ENCODE data around the gene DIAPH2. TPM values are rescaled to one million over a fixed set of nuclear protein-coding genes. Genes with fewer than 3 reads are reported as not detected.

The DIAPH2 gene
- total RNA-seq, 2 donors from 2014 or later, result 6.8 to 8.1 TPM

DNA sequence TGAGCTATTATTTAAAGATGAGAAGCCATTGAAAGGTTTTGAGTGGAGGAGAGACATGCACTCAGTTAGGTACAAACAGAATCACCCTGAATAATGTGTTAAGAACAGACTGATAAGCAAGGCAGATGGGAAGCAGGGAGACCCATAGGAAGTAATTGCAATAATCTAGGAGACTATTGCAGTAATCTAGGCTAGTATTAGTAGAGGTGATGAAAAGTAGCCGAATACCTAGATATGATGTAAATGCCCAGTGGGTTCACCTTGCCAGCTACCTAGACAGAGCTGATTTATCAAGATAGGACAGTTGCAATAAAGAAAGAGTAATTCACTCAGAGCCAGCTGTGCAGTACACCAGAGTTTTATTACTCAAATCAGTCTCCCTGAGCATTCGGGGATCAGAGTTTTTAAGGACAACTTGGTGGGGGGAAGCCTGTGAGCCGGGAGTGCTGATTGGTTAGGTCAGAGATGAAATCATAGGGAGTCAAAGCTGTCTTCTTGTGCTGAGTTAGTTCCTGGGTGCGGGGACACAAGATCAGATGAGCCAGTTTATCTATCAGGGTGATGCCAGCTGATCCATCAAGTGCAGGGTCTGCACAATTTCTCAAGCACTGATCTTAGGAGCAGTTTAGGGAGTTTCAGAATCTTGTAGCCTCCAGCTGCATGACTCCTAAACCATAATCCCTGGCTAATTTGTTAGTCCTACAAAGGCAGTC lies 626.6 kb downstream of the DIAPH2 start:
- no peak overlapping the region for H3K27ac Mint-ChIP-seq
- DNase-seq (ENCODE audit: low spot score in 2 of 2) (no peak), ATAC-seq (no peak)
- no peaks in the 10 kb centered on the region for H3K9me3 Mint-ChIP-seq
- H3K36me3 Mint-ChIP-seq, result no peaks in the 10 kb centered on the region

DNA sequence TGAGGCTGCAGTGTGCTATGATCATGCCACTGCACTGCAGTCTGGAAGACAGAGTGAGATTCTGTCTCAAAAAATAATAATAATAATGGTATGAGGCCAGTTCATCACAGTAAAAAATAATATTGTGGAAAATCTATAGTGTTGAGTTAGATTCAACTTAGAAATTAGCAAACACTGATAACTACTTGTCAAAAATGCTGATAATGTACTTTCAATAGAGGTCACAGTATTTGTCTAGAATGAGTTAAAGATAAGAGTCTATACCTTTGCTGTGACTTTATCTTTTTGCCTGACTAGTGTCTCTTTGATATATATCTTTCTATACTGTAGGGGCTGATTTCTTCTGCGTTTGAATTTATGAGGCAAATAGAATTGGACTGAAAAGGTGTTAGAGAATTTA lies 629.7 kb downstream of the DIAPH2 start:
- Mint-ChIP-seq H3K27ac (no peak overlapping the region), H3K9me3 (no peaks in the 10 kb centered on the region), H3K36me3 (no peaks in the 10 kb centered on the region)
- DNase-seq (ENCODE audit: low spot score in 2 of 2), result no peak
- no peak for ATAC-seq

DNA sequence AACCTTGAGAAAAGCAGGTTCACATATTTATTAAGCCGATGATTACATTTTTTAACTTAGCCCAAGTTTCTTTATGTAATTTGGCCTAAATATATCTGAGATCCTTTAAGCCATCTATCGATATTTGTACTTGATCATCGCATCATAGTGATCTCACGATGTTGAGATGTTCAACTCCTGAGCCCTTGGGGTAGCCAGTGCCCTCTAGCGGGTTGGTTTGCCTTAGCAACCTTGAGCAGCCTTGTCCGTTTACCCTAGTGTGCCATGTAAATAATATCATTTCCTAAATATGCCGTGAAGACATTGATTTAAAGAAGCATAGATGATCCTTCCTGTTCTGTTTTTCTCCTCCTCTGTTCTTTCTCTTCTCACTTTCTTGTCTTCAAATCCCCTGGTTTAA lies 631.3 kb downstream of the DIAPH2 start:
- DNase-seq (ENCODE audit: low spot score in 2 of 2), result no peak
- H3K27ac Mint-ChIP-seq, result no peak overlapping the region
- no peaks in the 10 kb centered on the region for H3K9me3 Mint-ChIP-seq
- ATAC-seq, result no peak
- no peaks in the 10 kb centered on the region for H3K36me3 Mint-ChIP-seq

DNA sequence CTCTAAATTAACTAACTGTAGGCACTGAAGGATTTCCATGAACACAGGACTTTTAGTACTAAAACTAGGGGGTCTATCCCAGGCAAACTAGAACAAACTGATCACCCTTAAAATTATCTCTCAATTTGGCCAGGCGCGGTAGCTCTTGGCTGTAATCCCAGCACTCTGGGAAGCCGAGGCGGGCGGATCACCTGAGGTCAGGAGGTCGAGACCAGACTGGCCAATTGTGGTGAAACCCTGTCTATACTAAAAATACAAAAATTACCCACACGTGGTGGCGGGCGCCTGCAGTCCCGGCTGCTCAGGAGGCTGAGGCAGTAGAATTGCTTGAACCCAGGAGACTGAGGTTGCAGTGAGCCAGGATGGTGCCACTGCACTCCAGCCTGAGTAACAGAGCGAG lies 635.7 kb downstream of the DIAPH2 start:
- DNase-seq (ENCODE audit: low spot score in 2 of 2) (no peak), ATAC-seq (no peak)
- no peaks in the 10 kb centered on the region for H3K36me3 Mint-ChIP-seq
- no peak overlapping the region for H3K27ac Mint-ChIP-seq
- no peaks in the 10 kb centered on the region for H3K9me3 Mint-ChIP-seq

DNA sequence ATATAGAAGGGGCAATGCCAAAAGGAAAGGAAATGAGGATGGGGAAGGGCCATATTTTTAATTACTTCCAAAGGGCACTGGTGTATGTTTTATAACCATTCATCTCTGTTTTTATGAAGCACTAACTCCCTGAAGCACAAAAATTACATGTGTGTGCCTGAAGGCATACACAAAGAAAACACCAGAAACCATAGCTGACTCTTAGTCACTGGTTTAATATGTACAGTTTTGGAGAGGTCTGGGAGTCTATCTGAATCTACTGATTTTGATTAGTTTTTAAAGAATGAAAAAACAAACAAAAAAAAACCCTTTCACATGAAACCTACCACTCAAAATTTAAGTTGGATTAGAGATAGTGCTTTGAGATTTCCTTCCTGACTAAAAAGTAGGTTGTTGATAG lies 637.8 kb downstream of the DIAPH2 start:
- H3K9me3 Mint-ChIP-seq, result no peaks in the 10 kb centered on the region
- no peak for DNase-seq (ENCODE audit: low spot score in 2 of 2)

DNA sequence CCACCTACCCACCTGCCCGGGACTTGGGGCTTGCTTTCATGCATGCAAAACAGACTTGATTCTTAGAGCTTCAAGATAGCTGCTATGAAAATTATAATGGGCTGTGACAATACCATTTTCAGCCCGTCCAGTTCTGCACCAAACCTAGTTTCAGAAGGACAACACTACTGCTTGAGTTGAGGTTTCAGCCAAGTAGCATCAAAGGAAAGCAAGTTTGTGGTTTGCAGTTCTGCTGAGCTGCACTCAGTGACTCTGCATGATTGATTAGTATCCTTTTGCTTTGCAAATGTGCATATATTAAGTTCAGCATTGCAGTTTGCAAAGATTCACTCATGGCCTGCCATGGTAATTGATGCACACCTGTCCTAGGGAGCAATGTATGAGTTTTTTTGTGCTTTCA lies 641.8 kb downstream of the DIAPH2 start:
- DNase-seq (ENCODE audit: low spot score in 2 of 2) (no peak), ATAC-seq (no peak)
- Mint-ChIP-seq H3K9me3 (no peaks in the 10 kb centered on the region), H3K36me3 (no peaks in the 10 kb centered on the region), H3K27ac (no peak overlapping the region)

More for the DNA sequence above, 637.8 kb downstream of the DIAPH2 start:
- ATAC-seq, result no peak
- Mint-ChIP-seq H3K36me3 (no peaks in the 10 kb centered on the region), H3K27ac (no peak overlapping the region)

DNA sequence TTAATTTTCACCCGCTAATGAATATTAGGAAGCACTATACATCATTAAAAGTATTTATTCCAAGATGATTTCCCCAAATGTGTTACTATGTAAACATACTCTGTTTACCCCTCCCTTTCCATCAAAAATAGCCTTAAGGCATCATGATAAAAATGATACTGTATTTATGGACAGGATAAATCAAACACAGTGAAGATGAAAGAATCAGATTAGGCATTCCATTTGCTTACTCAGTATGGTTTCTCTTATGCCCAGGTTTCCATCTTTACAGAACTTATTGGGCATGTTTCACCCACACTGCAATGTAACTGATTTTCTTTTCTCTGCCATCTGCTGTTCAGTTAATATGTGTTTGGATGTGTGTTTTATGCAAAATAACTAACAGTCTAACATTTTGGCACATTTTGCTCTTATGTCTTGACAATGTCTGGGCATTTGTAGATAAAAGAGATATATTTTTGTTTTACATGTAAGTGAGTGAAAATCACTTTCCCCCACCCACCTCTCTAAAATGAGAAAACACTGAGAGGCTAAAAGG lies 644.3 kb downstream of the DIAPH2 start:
- Mint-ChIP-seq H3K36me3 (no peaks in the 10 kb centered on the region), H3K27ac (no peak overlapping the region), H3K9me3 (no peaks in the 10 kb centered on the region)
- ATAC-seq (no peak), DNase-seq (ENCODE audit: low spot score in 2 of 2) (no peak)

DNA sequence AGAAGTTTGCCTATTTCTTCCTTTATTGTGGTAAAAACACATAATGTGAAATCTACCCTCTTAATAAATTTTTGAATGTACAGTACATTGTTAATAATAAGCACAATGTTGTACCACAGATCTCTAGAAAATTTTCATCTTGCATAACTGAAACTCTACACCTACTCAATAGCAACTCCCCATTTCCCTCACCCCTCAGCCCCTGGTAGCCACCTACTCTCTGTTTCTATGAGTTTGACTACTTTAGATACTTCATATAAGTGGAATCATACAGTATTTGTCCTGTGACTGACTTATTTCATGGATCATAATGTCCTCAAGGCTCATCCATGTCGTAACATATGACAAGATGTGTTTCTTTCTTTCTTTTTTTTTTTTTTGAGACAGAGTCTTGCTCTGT lies 645.5 kb downstream of the DIAPH2 start:
- no peak for DNase-seq (ENCODE audit: low spot score in 2 of 2)

DNA sequence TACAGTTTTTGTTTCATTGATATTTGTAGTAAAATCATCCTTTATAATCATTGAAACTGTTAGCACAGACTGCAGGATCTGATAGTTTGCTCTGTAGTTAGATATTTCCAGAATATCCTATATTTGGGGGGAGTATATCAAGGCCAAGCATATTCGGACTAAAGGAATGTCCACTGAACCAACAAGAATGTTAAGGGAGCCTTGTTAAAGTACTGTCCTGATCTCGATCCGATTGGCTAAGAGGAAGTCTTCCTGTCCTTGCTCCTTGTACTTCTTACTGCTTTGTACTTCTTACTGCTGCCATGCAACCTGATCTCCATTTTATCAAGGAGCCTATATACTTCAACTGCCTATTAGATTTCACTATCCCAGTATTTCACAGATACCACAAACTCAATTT lies 648.3 kb downstream of the DIAPH2 start:
- H3K36me3 Mint-ChIP-seq, result no peaks in the 10 kb centered on the region
- ATAC-seq (no peak), DNase-seq (ENCODE audit: low spot score in 2 of 2) (no peak)
- no peak overlapping the region for H3K27ac Mint-ChIP-seq
- no peaks in the 10 kb centered on the region for H3K9me3 Mint-ChIP-seq

More for the DNA sequence above, 645.5 kb downstream of the DIAPH2 start:
- ATAC-seq, result peak in 1 of 2 donors; percentile 70
- no peaks in the 10 kb centered on the region for H3K36me3 Mint-ChIP-seq
- no peaks in the 10 kb centered on the region for H3K9me3 Mint-ChIP-seq
- H3K27ac Mint-ChIP-seq, result no peak overlapping the region

DNA sequence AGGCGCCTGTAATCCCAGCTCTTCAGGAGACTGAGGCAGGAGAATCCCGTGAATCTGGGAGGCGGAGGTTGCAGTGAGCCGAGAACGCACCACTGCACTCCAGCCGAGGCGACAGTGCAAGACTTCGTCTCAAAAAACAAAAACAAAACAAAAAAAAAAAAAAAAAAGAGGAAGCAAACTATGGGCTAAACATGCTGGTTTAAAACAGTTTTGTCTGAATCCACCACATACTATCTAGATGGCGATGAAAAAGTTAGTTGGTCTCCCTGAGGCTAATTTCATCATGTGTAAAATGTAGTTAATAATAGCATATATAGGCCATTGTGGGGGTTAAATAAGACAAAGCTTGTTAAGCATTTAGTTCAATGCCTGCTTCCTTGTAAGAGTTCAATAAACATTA lies 650.2 kb downstream of the DIAPH2 start:
- Mint-ChIP-seq H3K36me3 (no peaks in the 10 kb centered on the region), H3K27ac (no peak overlapping the region), H3K9me3 (no peaks in the 10 kb centered on the region)
- DNase-seq (ENCODE audit: low spot score in 2 of 2), result no peak
- no peak for ATAC-seq

DNA sequence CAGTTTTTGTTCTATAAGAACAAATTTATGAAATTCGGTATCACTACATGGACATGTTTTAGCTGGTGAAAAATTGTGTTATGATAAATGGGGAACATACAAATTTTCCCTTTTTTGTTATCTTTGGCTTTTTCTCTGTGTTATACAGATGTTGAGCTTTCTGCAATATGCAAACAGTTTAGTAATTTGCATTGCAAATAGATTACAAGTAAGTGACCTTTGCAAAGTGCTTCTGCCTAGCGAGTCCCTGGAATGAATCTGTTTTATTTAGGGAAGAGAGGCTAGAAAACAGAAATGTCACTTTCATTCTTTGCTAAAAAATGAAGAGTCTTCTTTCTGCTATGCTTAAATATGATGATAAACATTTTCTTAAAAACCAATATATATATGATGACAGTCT lies 660.1 kb downstream of the DIAPH2 start:
- H3K36me3 Mint-ChIP-seq, result no peaks in the 10 kb centered on the region
- H3K9me3 Mint-ChIP-seq, result no peaks in the 10 kb centered on the region
- H3K27ac Mint-ChIP-seq, result no peak overlapping the region
- no peak for DNase-seq (ENCODE audit: low spot score in 2 of 2)
- ATAC-seq, result no peak

DNA sequence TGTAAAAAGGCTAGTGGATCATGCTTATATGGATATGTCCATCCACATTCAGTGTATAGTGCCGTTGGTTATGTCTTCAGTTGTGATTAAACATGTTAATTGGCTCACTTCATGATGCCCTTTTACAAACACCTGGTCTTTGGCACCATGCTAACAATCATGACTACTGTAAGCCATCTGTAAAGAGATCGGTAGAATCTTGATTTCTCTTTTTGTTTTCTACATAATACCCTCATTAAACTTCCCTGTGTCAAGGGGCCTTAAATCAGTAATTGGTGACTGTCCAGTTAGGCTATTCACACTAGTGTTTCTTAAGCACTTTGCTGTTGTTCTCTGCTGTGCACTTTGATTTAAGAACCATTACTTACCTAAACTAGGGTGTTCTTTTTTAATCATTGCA lies 674.3 kb downstream of the DIAPH2 start:
- ATAC-seq (no peak), DNase-seq (ENCODE audit: low spot score in 2 of 2) (no peak)
- Mint-ChIP-seq H3K9me3 (no peaks in the 10 kb centered on the region), H3K27ac (no peak overlapping the region), H3K36me3 (no peaks in the 10 kb centered on the region)

DNA sequence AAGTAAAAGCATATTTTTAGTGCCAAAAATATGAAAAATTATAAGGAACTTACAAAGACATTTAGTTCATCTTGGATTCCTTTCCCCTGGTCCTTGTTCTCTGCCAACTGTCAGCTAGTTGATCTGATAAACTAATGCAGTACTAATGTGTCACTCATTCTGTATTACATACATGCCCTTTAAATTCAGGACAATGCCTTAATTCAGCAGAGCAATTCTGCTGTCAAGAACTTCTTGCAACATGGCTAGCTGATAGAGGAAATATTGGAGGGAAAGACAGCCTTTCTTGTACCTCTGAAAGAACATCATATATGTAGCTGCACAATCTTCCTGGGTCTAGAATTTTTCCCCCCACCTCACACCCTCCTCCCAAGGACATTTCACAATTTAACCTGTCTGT lies 679.2 kb downstream of the DIAPH2 start:
- no peaks in the 10 kb centered on the region for H3K36me3 Mint-ChIP-seq
- H3K27ac Mint-ChIP-seq, result no peak overlapping the region
- DNase-seq (ENCODE audit: low spot score in 2 of 2), result no peak
- no peak for ATAC-seq
- no peaks in the 10 kb centered on the region for H3K9me3 Mint-ChIP-seq

DNA sequence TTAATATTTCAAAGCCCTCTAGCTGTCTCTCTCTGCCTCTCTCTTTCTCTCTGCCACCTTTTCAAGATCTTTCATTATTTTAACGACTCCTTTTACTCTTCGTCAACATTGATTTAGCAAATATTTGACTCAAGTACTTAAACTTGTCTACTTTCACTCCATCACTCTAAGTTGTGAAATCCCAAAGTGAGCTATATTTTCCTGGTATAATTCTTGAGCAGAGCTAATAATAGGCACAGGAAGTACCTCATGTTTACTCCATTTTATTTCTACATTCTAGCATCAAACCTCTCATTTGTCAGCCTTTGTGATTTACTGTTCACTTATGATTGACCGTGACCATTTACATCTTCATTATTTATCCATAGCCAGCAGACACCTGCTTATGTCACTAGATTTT lies 681.6 kb downstream of the DIAPH2 start:
- Mint-ChIP-seq H3K27ac (no peak overlapping the region), H3K9me3 (no peaks in the 10 kb centered on the region), H3K36me3 (no peaks in the 10 kb centered on the region)
- DNase-seq (ENCODE audit: low spot score in 2 of 2), result no peak
- no peak for ATAC-seq

DNA sequence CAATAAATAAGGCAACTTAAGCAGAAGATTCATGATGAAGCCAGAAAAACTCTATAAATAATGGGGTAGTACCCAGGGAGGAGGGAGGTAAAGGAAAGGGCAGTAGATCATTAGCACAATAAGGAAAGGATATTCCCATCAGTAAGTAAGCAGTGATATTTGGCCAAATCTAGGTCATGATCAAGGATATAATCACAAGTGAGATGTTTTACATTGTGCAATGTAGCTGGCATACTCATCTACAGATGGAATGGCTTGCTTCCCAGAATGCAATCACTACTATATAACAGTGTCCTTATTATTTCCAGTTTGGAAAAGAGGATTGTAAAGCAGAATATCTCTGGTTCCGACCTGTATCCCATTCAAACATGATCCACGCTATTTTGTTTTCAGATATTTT lies 682.5 kb downstream of the DIAPH2 start:
- Mint-ChIP-seq H3K9me3 (no peaks in the 10 kb centered on the region), H3K27ac (no peak overlapping the region), H3K36me3 (no peaks in the 10 kb centered on the region)
- DNase-seq (ENCODE audit: low spot score in 2 of 2) (no peak), ATAC-seq (no peak)

DNA sequence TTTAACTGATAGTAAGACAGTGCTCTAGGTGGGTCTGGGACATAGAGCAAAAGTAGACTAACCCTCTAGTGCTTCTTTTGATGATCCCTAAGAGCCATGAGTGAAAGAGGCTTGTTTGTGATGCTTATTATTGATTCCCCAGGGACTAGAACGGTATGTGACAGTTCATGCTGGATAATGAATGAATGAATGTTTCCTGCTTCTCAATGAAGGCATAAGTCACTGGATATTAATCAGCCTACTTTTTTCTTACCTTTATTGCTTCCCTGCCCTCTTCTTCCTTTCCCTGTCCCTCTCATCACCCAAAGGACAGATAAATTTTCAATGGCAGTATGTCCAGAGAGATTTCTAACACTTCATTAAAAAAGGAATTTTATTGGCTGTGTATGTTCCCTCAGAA lies 685.3 kb downstream of the DIAPH2 start:
- no peak for ATAC-seq
- DNase-seq (ENCODE audit: low spot score in 2 of 2), result no peak
- no peaks in the 10 kb centered on the region for H3K9me3 Mint-ChIP-seq

DNA sequence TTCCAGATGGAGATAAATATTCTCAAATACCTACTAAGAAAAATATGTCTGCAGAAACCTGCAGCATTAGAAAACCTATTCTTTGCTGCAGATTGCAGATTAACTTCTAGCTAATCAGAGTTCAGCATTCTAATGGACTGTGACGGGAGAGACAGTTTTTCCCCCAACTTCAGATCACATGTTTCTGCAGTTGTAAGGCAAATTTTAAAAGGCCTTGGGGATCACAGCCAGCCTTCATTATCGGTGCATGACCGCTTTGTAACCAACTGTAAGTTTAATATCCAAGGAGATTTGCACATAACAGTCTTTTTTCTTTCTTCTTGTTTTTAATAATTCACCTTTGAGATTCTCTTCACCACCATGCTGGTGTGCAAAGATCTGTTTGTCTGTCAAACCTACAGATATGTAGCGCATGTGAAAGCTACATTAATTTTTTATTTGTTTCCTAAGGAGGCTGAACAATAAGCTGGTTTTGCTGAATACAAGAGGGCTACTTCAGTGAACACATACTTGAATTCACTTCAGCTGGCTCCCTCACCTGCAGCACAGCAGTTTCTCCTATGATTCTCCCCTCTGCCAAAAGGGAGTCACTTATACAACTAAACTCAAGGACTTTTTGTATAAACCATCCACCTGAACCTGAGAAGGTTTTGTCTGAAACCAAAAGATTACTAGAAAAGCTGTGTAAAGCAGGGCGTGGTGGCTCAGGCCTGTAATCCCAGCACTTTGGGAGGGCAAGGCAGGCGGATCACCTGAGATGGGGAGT lies 687.5 kb downstream of the DIAPH2 start:
- Mint-ChIP-seq H3K27ac (no peak overlapping the region), H3K36me3 (no peaks in the 10 kb centered on the region), H3K9me3 (no peaks in the 10 kb centered on the region)
- DNase-seq (ENCODE audit: low spot score in 2 of 2) (no peak), ATAC-seq (no peak)

More for the DNA sequence above, 685.3 kb downstream of the DIAPH2 start:
- Mint-ChIP-seq H3K27ac (no peak overlapping the region), H3K36me3 (no peaks in the 10 kb centered on the region)

DNA sequence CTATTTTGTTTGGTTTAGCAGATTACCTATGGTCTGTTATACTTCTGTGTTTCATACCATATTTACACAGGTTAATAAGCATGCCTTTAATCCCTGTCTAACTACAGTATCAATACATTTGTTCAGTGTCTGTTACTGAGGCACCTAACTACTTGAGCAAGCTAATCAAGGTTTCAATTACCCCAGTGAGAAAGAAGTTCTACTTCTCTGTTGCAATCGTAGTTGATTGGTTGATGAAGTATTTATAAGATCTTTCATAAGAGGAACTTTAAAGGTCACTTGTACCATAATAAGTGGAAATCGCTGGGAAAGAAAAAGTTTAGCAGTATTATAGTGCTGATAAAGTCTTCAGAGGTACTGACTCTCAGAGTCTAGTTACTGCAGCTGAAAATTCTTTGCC lies 689.6 kb downstream of the DIAPH2 start:
- no peaks in the 10 kb centered on the region for H3K9me3 Mint-ChIP-seq
- no peak for DNase-seq (ENCODE audit: low spot score in 2 of 2)
- no peak for ATAC-seq
- H3K27ac Mint-ChIP-seq, result no peak overlapping the region
- no peaks in the 10 kb centered on the region for H3K36me3 Mint-ChIP-seq

All from activated naive CD4-positive, alpha-beta T cell treated with anti-CD3 and anti-CD28 coated beads, Interleukin-2, amount 50 U/mL, for 72 hours (primary cell).